ENCODE results near the gene OGDH.
"Not testable (repeated sequence)": the region's sequence is repeated elsewhere in the genome, so short reads cannot be mapped to it uniquely, and the experiment has no call there.

Gene OGDH

DNA sequence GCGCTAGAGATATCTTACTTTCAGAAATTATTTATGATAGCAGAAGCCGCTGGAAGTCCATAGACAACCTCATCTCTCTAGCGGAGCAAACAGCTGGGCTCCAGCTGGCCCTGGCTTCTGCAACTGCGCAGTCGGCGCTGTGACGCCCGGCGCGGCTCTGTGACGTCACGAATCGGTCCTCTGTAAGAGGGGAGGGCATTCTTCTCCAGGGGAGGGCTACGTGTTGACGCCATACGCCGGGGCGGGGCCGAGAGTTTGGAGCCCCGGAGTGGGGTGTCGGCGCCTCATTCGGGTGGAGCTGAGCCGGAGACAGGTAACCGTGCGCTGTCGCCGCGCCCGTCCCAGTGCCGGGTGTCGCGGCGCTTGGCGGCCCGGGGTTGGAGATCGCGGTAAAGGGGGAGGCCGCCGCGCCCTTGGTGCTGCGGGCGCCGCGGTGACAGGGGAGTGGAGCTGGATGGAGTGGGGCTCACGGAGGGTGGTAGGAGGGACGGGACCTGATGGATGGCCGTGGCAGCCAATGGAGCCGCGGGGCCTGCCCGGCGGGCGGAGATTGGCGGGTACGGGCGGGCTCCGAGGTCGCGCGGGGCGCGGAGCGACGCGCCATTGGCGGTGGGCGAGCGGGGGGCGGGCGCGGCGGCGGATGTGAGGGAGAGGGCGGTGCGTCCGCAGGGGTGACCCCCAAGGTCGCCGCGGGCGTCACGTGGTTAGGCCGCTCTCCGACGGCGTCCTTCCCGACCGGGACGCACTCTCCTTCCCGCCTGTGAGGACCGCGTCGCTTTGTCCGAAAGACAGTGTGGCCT is at the start of gene OGDH:
TSS of gene OGDH (plus strand) at position 287 of the 800 bp plus-strand sequence. CDS start 17,717 bp downstream, outside the sequence.
- DNase-seq, result peak; percentile 94 to 100 (median 98)

- no peak for DNase-seq
Measured at GRCh38 chr7:44557485-44557884, 48.9 kb upstream of the OGDH start.

DNA sequence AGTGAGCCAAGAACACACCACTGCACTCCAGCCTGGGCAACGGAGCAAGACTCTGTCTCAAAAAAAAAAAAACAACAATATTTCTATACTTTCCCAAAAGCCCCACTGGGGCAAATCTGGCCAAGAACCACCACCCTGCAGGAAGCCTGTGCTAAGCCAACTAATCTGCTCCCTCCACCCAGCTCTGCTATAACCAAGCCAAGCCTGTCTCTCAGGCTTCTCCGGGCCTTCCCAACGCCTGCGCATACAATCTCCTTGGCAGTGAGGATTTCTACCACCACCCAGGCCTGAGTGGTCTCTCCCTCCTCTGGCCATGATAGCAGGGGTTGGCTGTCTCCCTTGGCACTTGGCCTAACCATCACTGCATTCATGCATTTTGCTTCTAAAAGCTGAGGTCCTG is 46.9 kb upstream of the OGDH start:
- no peak for DNase-seq

DNA sequence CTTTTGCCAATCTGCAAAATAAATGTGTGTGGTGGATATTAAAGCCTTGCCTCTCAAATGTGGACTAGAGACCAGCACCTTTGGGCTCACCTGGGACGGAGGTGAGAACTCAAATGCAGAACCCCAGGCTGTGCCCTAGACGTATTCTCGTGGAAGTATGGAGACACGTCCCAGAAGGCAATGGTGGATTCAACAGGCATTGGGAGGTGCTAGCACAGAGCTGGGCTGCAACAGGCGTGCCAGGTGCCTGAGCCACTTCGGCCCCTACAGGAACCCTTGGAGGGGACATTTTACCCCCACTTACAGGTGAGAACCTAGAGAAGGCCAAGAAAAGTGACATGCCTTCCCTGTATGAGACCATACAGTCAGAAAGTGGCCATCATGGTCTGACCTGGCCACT is 44.9 kb upstream of the OGDH start:
- DNase-seq, result no peak

DNA sequence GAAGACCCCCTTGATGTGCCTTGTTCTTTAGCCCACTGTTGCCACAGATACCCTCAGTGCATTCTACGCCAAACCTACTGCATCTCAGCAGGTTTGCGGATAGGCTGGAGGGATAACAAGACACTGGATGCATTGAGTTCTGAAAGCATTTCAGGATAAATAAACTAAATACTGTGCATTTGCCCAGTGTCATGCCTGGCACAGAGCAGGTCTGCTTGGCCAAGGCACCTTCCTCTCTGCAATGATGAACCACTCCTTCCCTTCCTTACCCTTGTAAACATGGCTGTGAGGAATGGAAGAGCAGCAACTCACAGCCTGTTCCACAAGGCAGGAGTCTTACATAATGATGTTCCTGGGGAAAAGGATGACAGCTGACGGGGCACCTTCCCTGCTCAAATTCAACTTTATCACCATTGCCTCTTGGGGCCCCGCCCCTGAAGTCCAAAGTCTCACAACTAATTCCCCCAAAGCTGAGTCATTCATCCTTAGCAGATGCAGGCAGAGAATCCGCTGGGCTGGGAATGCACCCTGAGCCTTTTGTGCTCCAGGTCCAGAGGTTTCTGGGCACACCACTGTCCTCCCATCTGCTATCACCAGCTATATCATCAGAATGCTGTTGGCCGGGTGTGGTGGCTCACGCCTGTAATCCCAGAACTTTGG is 44.3 kb upstream of the OGDH start:
- DNase-seq, result no peak

- DNase-seq, result not testable (repeated sequence)
Measured at GRCh38 chr7:44562622-44562962, 43.8 kb upstream of the OGDH start.

DNA sequence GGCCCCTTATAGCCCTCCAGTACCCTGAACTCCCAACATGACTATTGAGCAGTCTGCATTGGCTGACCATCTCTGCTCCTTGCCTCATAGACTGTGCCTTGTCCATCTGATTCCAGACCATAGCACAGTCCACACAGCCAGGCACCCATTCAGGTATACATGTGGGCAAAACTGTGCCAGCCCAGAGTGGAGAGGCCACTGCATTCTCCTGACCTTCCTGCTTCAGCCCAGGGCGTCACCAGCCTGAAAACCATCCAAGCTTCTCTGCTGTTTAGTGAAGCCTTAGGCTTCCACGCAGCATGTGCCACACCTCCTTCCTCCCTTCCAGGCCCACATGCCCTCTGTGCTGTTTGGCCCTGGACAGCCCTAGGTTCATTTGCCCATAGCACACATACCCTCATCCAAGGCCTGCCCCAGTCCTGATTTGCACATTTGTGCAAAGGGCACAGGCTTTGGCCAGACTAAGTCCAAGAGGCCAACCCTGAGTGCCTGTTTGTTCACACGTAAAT is 43.2 kb upstream of the OGDH start:
- no peak for DNase-seq

DNA sequence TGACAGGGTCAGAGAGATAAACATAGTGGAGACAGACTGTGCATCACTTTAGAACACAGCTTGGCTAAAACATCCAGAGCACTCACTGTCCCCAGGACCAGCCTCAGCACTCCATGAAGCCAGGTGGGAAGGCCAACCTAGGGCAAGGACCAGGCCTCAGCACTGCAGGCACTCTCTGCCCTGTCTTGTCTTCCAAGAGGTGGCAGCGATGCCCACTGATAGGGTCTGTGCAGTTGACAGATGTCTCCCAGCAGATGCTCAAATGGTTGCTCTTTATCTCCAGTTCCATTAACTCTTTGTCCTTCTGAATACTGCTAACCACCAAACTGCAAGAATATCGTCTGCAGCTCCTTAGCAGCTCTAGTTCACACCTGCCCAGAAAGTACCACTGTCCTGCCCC is 41.8 kb upstream of the OGDH start:
- no peak for DNase-seq

GRCh38 chr7:44565097-44565794 is 41.2 kb upstream of the OGDH start:
- DNase-seq, result peak in 46 of 51 donors; percentile 5 to 76 (median 36)

DNA sequence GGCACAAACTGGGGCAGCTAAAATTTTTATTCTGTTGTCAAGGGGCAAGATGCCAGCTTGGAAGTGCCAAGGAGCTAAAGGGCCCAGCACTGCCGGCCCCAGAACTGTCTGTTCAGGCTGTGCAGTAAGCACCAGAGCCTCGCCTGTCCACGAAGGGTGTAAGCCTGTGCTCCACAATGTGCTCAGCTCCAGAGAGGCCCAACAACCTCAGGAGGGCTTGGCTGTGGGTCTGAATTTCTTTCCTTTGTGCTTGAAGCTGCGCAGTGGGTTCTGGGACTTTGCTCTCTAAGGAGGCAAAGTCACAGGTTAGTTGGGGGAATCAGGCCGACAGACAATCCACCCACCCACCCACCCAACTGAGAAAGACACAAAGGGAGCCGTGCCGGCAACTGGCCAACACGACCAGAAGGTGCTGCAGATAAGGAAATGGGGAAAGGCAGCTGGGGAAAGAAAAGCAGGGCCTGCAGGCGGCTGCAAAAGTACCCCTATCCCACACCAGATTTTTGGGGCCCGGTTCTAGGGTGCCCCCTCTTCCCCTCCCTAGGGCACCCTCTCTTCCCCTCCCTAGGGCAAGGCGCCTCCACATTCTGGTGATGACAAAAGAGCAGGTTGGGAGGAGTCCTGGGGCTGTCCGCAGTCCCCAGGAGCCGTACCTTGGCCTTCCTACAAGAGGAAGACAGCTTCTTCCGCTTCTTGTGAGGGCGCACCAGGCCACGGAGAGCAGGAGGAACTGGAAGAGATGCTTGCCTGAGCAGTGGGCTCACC is 40.5 kb upstream of the OGDH start:
- DNase-seq, result peak in 1 of 51 donors; percentile 46

DNA sequence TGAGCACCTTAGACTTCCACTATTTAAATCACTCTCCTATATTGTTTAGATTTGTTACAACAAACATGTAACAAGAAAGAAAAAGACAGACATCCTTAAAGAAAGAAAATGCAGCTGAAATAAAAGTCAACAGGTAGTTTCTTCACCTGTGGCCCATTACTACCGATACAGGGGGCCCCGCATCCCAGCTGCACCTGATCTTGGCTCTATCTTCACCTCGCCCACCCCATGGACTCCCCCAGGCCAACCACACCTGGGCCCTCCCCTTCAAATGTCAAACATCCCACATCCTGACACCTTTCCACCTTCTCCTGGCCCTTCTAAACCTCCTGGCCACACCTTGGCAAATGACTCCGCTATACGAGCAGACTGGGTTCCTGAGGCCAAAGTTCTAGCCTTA is 39.7 kb upstream of the OGDH start:
- DNase-seq, result no peak

DNA sequence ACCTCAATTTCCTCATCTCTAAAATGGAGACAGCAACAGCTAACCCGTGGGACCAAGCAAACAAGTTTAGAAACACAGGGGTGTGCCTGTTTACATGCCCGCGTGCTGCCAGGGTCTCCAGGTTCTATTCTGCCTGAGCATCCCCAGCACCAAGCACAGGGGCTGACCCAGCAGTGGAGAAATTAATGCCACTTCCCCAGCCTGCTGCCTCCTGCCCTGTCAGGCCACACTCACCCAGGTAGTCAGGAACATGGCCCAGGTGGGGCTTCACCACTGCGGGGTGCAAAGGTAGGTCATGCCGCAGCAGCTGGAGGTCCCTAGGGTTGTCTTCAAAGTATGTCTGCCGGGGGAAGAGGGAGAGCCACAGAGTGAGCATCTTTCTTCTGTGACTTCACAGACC is 38.5 kb upstream of the OGDH start:
- no peak for DNase-seq

GRCh38 chr7:44568771-44569560 is 37.5 kb upstream of the OGDH start:
- DNase-seq, result no peak

- DNase-seq, result no peak
Measured at GRCh38 chr7:44569959-44570358, 36.5 kb upstream of the OGDH start.

DNA sequence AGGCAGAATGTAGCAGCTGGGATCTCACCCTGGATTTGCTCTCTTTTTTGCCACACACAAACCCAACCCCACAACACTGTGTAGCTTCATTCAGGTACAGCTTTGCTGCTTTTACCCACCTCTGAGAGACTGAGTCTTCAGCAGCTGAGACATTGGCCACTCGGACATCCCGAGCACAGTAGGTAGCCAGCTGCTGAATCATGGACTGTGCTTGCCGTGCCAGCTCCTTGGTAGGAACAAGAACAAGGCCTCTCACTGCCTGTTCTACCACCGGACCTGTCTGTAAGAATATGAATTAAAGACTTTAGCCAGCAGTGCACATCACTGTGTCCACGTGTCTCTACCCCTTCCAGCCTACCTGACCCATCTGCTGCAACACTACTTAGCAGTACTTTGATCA is 33.7 kb upstream of the OGDH start:
- DNase-seq, result no peak

- DNase-seq, result peak; percentile 68 to 98 (median 90)
Measured at GRCh38 chr7:44573464-44574286, 32.8 kb upstream of the OGDH start, which contains the start of gene DDX56. DDX56 (minus strand) TSS chr7:44573908; CDS start chr7:44573895, 13 bp downstream.

- peak in 1 of 51 donors; percentile 42 for DNase-seq
Measured at GRCh38 chr7:44574287-44574872, 32.0 kb upstream of the OGDH start.

DNA sequence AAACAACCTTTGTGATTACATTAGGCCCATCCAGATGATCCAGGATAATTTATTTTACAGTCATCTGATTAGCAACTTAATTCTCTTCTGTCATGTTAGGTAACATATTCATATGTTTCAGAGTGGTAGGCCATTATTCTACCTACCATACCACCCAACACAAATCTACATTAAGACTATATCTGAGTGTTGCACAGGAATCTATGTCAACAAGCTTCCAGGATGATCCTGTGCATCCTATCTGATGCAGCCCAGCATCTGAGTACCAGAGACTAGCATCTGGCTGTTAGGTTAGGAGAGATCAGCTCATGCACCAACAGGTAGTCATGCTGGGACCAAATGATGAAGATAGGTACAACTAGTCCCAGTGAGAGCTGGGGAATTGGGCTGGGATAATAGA is 31.4 kb upstream of the OGDH start:
- DNase-seq, result no peak

- DNase-seq, result no peak
Measured at GRCh38 chr7:44576228-44576627, 30.2 kb upstream of the OGDH start.

Measured in hypothalamus (tissue), 51 donors.